Astrocyte (in vitro differentiated cells and primary cell): ENCODE results near the gene EYS. TPM values are rescaled to one million over a fixed set of nuclear protein-coding genes. Genes with fewer than 3 reads are reported as not detected.

ENCODE experiments used
- DNase-seq: peaks from one replicate; pipeline ENCODE4 v3.0.0-alpha.2; 2010; ENCODE audit warnings: low read depth
- FAIRE-seq: peaks from 2 replicates; lab custom pipeline; 2011; peaks lifted over from hg19 to GRCh38; lab: Jason Lieb, UNC
- H2AFZ ChIP-seq: 2 replicates; pipeline ENCODE4 v1.6.0; 2012; ENCODE audit warnings: low read depth, low read length, inconsistent platforms
- H3K27ac ChIP-seq: 2 replicates; pipeline ENCODE4 v1.5.1; 2011; ENCODE audit warnings: low read depth, low read length, inconsistent platforms
- H3K27me3 ChIP-seq: 2 replicates; pipeline ENCODE4 v1.6.0; 2011; ENCODE audit warnings: low read length, inconsistent platforms; ENCODE audit not compliant: insufficient read depth
- H3K36me3 ChIP-seq: 2 replicates; pipeline ENCODE4 v1.5.1; 2011; ENCODE audit warnings: low read length, inconsistent platforms; ENCODE audit not compliant: insufficient read depth
- H3K4me1 ChIP-seq: 2 replicates; pipeline ENCODE4 v1.5.1; 2011; ENCODE audit warnings: low read length, inconsistent platforms; ENCODE audit not compliant: insufficient read depth
- H3K4me2 ChIP-seq: 2 replicates; pipeline ENCODE4 v1.6.0; 2012; ENCODE audit warnings: low read length, inconsistent platforms
- H3K4me3 ChIP-seq: 2 replicates; pipeline ENCODE4 v1.5.1; 2011; ENCODE audit warnings: low read depth, mild to moderate bottlenecking, low read length, inconsistent platforms; ENCODE audit not compliant: insufficient read depth
- H3K79me2 ChIP-seq: 2 replicates; pipeline ENCODE4 v1.6.0; 2012; ENCODE audit warnings: mild to moderate bottlenecking, low read length, inconsistent platforms; ENCODE audit not compliant: insufficient read depth
- H3K9ac ChIP-seq: 2 replicates; pipeline ENCODE4 v1.6.0; 2012; ENCODE audit warnings: mild to moderate bottlenecking, low read length, inconsistent platforms
- H3K9me3 ChIP-seq: 2 replicates; pipeline ENCODE4 v1.5.1; 2012; ENCODE audit warnings: low read depth, mild to moderate bottlenecking, low read length, inconsistent platforms; ENCODE audit not compliant: insufficient read depth
- H4K20me1 ChIP-seq: 2 replicates; pipeline ENCODE4 v1.6.0; 2012; ENCODE audit warnings: low read length, inconsistent platforms; ENCODE audit not compliant: insufficient read depth
- H3K27ac Mint-ChIP-seq: one replicate; pipeline ENCODE4 v1.8.0; 2021; ENCODE audit warnings: mild to moderate bottlenecking, mixed read lengths; ENCODE audit not compliant: unreplicated experiment
- H3K27me3 Mint-ChIP-seq: one replicate; pipeline ENCODE4 v1.8.0; 2021; ENCODE audit warnings: low read depth, mixed read lengths; ENCODE audit not compliant: unreplicated experiment
- H3K36me3 Mint-ChIP-seq: one replicate; pipeline ENCODE4 v1.8.0; 2021; ENCODE audit warnings: low read depth, mixed read lengths; ENCODE audit not compliant: unreplicated experiment
- H3K4me1 Mint-ChIP-seq: one replicate; pipeline ENCODE4 v1.8.0; 2021; ENCODE audit warnings: low read depth, mixed read lengths; ENCODE audit not compliant: unreplicated experiment
- H3K4me3 Mint-ChIP-seq: one replicate; pipeline ENCODE4 v1.8.0; 2021; ENCODE audit warnings: mild to moderate bottlenecking, moderate library complexity, mixed read lengths; ENCODE audit not compliant: unreplicated experiment
- H3K9me3 Mint-ChIP-seq: one replicate; pipeline ENCODE4 v1.8.0; 2021; ENCODE audit warnings: mild to moderate bottlenecking, mixed read lengths; ENCODE audit not compliant: unreplicated experiment
- CTCF ChIP-seq: IDR thresholded peaks from 2 replicates; pipeline ENCODE4 v1.5.1; 2011; ENCODE audit warnings: low read depth, mild to moderate bottlenecking, inconsistent platforms, low read length, moderate library complexity; ENCODE audit not compliant: insufficient read depth
- EZH2 ChIP-seq: IDR thresholded peaks from 2 replicates; pipeline ENCODE4 v1.6.1; 2012; ENCODE audit warnings: mild to moderate bottlenecking, low read length, inconsistent platforms; ENCODE audit not compliant: insufficient read depth
- total RNA-seq: library from RNA; stranded (reverse); gene quantifications from 2 replicates; pipeline ENCODE4 v1.2.1, GENCODE V29; 2021

EYS gene
- total RNA-seq, 1 donor from 2014 or later = 0.16 TPM

DNA sequence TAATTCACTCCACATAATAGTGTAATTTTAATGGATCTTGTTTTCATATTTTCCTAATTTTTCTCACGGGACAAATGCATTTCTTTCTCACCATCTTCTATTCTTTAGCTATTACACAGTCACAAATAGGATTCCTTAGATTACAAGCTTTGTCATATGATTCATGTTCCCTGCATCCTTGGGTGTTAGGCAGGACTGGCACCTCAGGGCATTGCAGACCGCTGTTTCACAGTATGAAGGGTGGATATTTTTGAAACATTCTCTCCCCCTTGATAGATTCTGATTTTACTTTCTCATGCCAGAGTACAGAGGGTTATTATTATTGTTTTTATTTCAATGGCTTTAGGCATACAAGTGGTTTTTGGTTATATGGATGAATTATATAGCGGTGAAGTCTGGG, 1469.0 kb downstream of the EYS start:
- DNase-seq = no peak
- Histone ChIP-seq H3K79me2 (no peaks in the 10 kb centered on the region), H3K4me3 (no peak overlapping the region), H4K20me1 (no peaks in the 10 kb centered on the region), H3K9ac (no peak overlapping the region), H3K4me1 (no peaks in the 10 kb centered on the region), H3K27ac (no peak overlapping the region), H3K4me2 (no peak overlapping the region), H3K36me3 (no peaks in the 10 kb centered on the region), H2AFZ (no peak overlapping the region), H3K9me3 (no peaks in the 10 kb centered on the region), H3K27me3 (no peaks in the 10 kb centered on the region)
- Mint-ChIP-seq H3K27me3 (no peaks in the 10 kb centered on the region), H3K27ac (no peak overlapping the region), H3K4me3 (no peak overlapping the region), H3K36me3 (no peaks in the 10 kb centered on the region), H3K4me1 (no peaks in the 10 kb centered on the region), H3K9me3 (peaks cover 20% of the 10 kb centered on the region)
- no peak for TF ChIP-seq EZH2
- TF ChIP-seq CTCF = no peak
- no peak for FAIRE-seq

DNA sequence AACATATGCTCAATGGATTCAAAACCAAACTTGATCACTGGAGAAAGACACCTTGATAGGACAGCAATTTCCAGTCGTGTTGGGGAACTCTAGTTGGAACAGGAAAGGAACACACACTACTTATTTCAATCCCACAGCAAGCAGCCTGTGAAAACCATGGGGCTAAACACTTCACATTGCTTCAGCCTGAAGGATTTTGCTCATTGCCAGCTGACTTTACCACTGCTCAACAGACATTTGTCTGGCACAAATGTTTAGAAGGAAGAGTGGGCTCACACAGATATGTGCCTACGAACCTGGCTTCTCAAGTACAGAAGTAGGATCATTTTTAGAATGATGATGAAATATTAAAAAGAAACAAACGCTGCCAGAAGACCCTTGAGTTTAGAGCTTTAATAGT, 1473.3 kb downstream of the EYS start:
- H2AFZ ChIP-seq = no peak overlapping the region
- H3K27me3 Mint-ChIP-seq = no peaks in the 10 kb centered on the region
- no peak overlapping the region for H3K27ac ChIP-seq
- H3K36me3 ChIP-seq = no peaks in the 10 kb centered on the region
- DNase-seq (no peak), FAIRE-seq (no peak)
- no peaks in the 10 kb centered on the region for H3K79me2 ChIP-seq
- H3K4me1 ChIP-seq = no peaks in the 10 kb centered on the region
- no peaks in the 10 kb centered on the region for H4K20me1 ChIP-seq
- H3K4me3 Mint-ChIP-seq = no peak overlapping the region
- no peaks in the 10 kb centered on the region for H3K9me3 ChIP-seq
- no peaks in the 10 kb centered on the region for H3K36me3 Mint-ChIP-seq
- no peak overlapping the region for H3K27ac Mint-ChIP-seq
- no peaks in the 10 kb centered on the region for H3K4me1 Mint-ChIP-seq
- H3K9ac ChIP-seq = no peak overlapping the region
- no peak for TF ChIP-seq EZH2
- no peak for TF ChIP-seq CTCF
- H3K4me2 ChIP-seq = no peak overlapping the region
- peaks cover 1% of the 10 kb centered on the region for H3K9me3 Mint-ChIP-seq
- H3K27me3 ChIP-seq = no peaks in the 10 kb centered on the region
- no peak overlapping the region for H3K4me3 ChIP-seq

- H4K20me1 ChIP-seq = no peaks in the 10 kb centered on the region
- H3K36me3 ChIP-seq = no peaks in the 10 kb centered on the region
- no peak for TF ChIP-seq CTCF
- no peaks in the 10 kb centered on the region for H3K79me2 ChIP-seq
- H3K36me3 Mint-ChIP-seq = no peaks in the 10 kb centered on the region
- H3K27me3 ChIP-seq = no peaks in the 10 kb centered on the region
- H3K4me2 ChIP-seq = no peak overlapping the region
- H3K9me3 Mint-ChIP-seq = no peaks in the 10 kb centered on the region
- no peaks in the 10 kb centered on the region for H3K4me1 ChIP-seq
- H3K27me3 Mint-ChIP-seq = no peaks in the 10 kb centered on the region
- no peak overlapping the region for H3K27ac ChIP-seq
- H3K4me3 ChIP-seq = no peak overlapping the region
- DNase-seq (no peak), FAIRE-seq (no peak)
- H3K9ac ChIP-seq = no peak overlapping the region
- H2AFZ ChIP-seq = no peak overlapping the region
- no peaks in the 10 kb centered on the region for H3K4me1 Mint-ChIP-seq
- H3K4me3 Mint-ChIP-seq = no peak overlapping the region
- H3K9me3 ChIP-seq = no peaks in the 10 kb centered on the region
- H3K27ac Mint-ChIP-seq = no peak overlapping the region
These were observed 1475.1 kb downstream of the EYS start for GRCh38 chr6:64231928-64232327.
